ENCODE measurements around the gene EPHA3.

The EPHA3 gene

GRCh38 chr3:89107461-89108290 is at the start of gene EPHA3:
TSS of gene EPHA3 (plus strand) at chr3:89107621. CDS start at chr3:89107749, 128 bp downstream.
- DNase-seq (ENCODE audit: low spot score), result peak; percentile 59
- in situ Hi-C loops (cut with MboI; ENCODE audit: low sequenced_read_pairs, unreplicated experiment), result no loop called here
- no peak for TF ChIP-seq CTCF (IDR thresholded peaks at IDR 0.05; ENCODE audit: borderline replicate concordance, control extremely low read depth, extremely low read depth, insufficient read depth, missing control alignments)

GRCh38 chr3:89058371-89058770 is 49.0 kb upstream of the EPHA3 start:
- in situ Hi-C loops (cut with MboI; ENCODE audit: low sequenced_read_pairs, unreplicated experiment), result no loop called here
- DNase-seq (ENCODE audit: low spot score), result no peak
- no peak for TF ChIP-seq CTCF (IDR thresholded peaks at IDR 0.05; ENCODE audit: borderline replicate concordance, control extremely low read depth, extremely low read depth, insufficient read depth, missing control alignments)

- in situ Hi-C loops (cut with MboI; ENCODE audit: low sequenced_read_pairs, unreplicated experiment), result no loop called here
- no peak for TF ChIP-seq CTCF (IDR thresholded peaks at IDR 0.05; ENCODE audit: borderline replicate concordance, control extremely low read depth, extremely low read depth, insufficient read depth, missing control alignments)
- DNase-seq (ENCODE audit: low spot score), result no peak
Observed at GRCh38 chr3:89059211-89059925, 48.1 kb upstream of the EPHA3 start.

- TF ChIP-seq CTCF (IDR thresholded peaks at IDR 0.05; ENCODE audit: borderline replicate concordance, control extremely low read depth, extremely low read depth, insufficient read depth, missing control alignments), result no peak
- no peak for DNase-seq (ENCODE audit: low spot score)
- in situ Hi-C loops (cut with MboI; ENCODE audit: low sequenced_read_pairs, unreplicated experiment), result no loop called here
Observed at GRCh38 chr3:89061259-89061658, 46.2 kb upstream of the EPHA3 start.

GRCh38 chr3:89067736-89068135 is 39.7 kb upstream of the EPHA3 start:
- no peak for TF ChIP-seq CTCF (IDR thresholded peaks at IDR 0.05; ENCODE audit: borderline replicate concordance, control extremely low read depth, extremely low read depth, insufficient read depth, missing control alignments)
- DNase-seq (ENCODE audit: low spot score), result no peak
- in situ Hi-C loops (cut with MboI; ENCODE audit: low sequenced_read_pairs, unreplicated experiment), result no loop called here

- in situ Hi-C loops (cut with MboI; ENCODE audit: low sequenced_read_pairs, unreplicated experiment), result no loop called here
- TF ChIP-seq CTCF (IDR thresholded peaks at IDR 0.05; ENCODE audit: borderline replicate concordance, control extremely low read depth, extremely low read depth, insufficient read depth, missing control alignments), result no peak
- no peak for DNase-seq (ENCODE audit: low spot score)
Observed at GRCh38 chr3:89072642-89073041, 34.8 kb upstream of the EPHA3 start.
